HCT116 (cell line): ENCODE results near the gene SUSD4. TPM values are rescaled to one million over a fixed set of nuclear protein-coding genes. Genes with fewer than 3 reads are reported as not detected.

Experiments used
- ATAC-seq: fragments of 200-7000 bp; cut with Tn5 transposase; 2 replicates; pipeline ENCODE4 v1.9.1; 2020; ENCODE audit warnings: mild to moderate bottlenecking, moderate library complexity
- BruUV-seq: library from RNA; stranded (reverse); fragments of 400-500 nt; replicated peaks from 2 replicates; lab custom pipeline; 2021; lab: Mats Ljungman, UMichigan
- CTCF ChIA-PET: fragments of 300-600 bp; sonication (Branson Sonifier 250); formaldehyde crosslinking; loops from one replicate; lab custom pipeline; 2021; ENCODE audit warnings: antibody characterized with exemption; lab: Charles Lee
- POLR2A ChIA-PET: fragments of 300-600, 350-600 bp; sonication (Branson Sonifier 250); formaldehyde crosslinking; loops from one replicate; lab custom pipeline; 2021; ENCODE audit warnings: antibody characterized with exemption; lab: Charles Lee
- RAD21 ChIA-PET, 2 experiments: fragments of 300-600 bp; sonication (Branson Sonifier 250); formaldehyde crosslinking; loops; one replicate each; lab custom pipeline; 2023; ENCODE audit warnings: low total read pairs in 2 of 2; ENCODE audit not compliant: uncharacterized antibody in 2 of 2, unreplicated experiment in 2 of 2, low non-redundant PET in 1 of 2; lab: Charles Lee
- DNase-seq: peaks from one replicate; pipeline ENCODE4 v3.0.0-alpha.2; 2010; ENCODE audit warnings: low read depth, low spot score
- H2AFZ ChIP-seq: fragments of 200-600 bp; shearing (Covaris generic), sonication (generic); 2 replicates; pipeline ENCODE4 v1.6.1; 2017; ENCODE audit warnings: low read depth, mixed run types, mixed read lengths, antibody characterized with exemption, low read length; ENCODE audit not compliant: poor library complexity, severe bottlenecking
- H3K27ac ChIP-seq: 2 replicates; pipeline ENCODE4 v1.5.1; 2012; ENCODE audit warnings: low read depth, low read length
- H3K27me3 ChIP-seq: fragments of 200-600 bp; sonication (generic); 2 replicates; pipeline ENCODE4 v1.6.1; 2016; ENCODE audit warnings: mixed run types, low read length, mixed read lengths; ENCODE audit not compliant: insufficient read depth
- H3K36me3 ChIP-seq, 2 experiments: fragments of 200-500 bp in 1 of 2; fragments of 200-600 bp in 1 of 2; sonication (Bioruptor generic) in 1 of 2; sonication (generic) in 1 of 2; 2 replicates each; pipeline versions ENCODE4 v1.5.1 to v1.6.1; 2014 to 2016; ENCODE audit warnings: low read length in 2 of 2, inconsistent platforms in 1 of 2, mixed read lengths in 1 of 2, mixed run types in 1 of 2; ENCODE audit not compliant: insufficient read depth in 2 of 2, control insufficient read depth in 1 of 2
- H3K4me1 ChIP-seq, 2 experiments: fragments of 200-600 bp in 1 of 2; sonication (generic) in 1 of 2; 2 replicates each; pipeline versions ENCODE4 v1.5.1 to v1.6.1; 2012 to 2017; ENCODE audit warnings: low read length in 2 of 2, inconsistent platforms in 1 of 2, mild to moderate bottlenecking in 1 of 2, mixed read lengths in 1 of 2, mixed run types in 1 of 2, moderate library complexity in 1 of 2; ENCODE audit not compliant: insufficient read depth in 2 of 2, control insufficient read depth in 1 of 2
- H3K4me2 ChIP-seq: fragments of 200-600 bp; sonication (generic); 2 replicates; pipeline ENCODE4 v1.6.1; 2017; ENCODE audit warnings: mixed run types, low read length, mixed read lengths
- H3K4me3 ChIP-seq, 2 experiments: fragments of 200-600 bp in 1 of 2; sonication (generic) in 1 of 2; replicated peaks in 1 of 2; 2 replicates each; pipeline ENCODE4 v1.5.1; 2011 to 2016; ENCODE audit warnings: low read length in 2 of 2, control low read depth in 1 of 2, low read depth in 1 of 2, mild to moderate bottlenecking in 1 of 2, mixed read lengths in 1 of 2, mixed run types in 1 of 2
- H3K79me2 ChIP-seq: fragments of 200-600 bp; sonication (generic); 2 replicates; pipeline ENCODE4 v1.6.1; 2017; ENCODE audit warnings: mild to moderate bottlenecking, mixed run types, low read length, moderate library complexity, mixed read lengths; ENCODE audit not compliant: insufficient read depth
- H3K9ac ChIP-seq: fragments of 200-600 bp; sonication (generic); 2 replicates; pipeline ENCODE4 v1.6.1; 2016; ENCODE audit warnings: low read length, mixed read lengths
- H3K9me2 ChIP-seq: fragments of 200-600 bp; sonication (generic), shearing (Covaris generic); 2 replicates; pipeline ENCODE4 v1.6.1; 2017; ENCODE audit warnings: mixed run types, mild to moderate bottlenecking, moderate library complexity; ENCODE audit not compliant: insufficient read depth
- H3K9me3 ChIP-seq, 2 experiments: fragments of 200-500 bp in 1 of 2; fragments of 200-600 bp in 1 of 2; sonication (Bioruptor generic) in 1 of 2; sonication (generic) in 1 of 2; 2 replicates each; pipeline ENCODE4 v1.6.1; 2014 to 2017; ENCODE audit warnings: low read length in 2 of 2, mixed read lengths in 2 of 2, inconsistent platforms in 1 of 2, low read depth in 1 of 2, mild to moderate bottlenecking in 1 of 2, mixed run types in 1 of 2, moderate library complexity in 1 of 2; ENCODE audit not compliant: control insufficient read depth in 1 of 2, insufficient read depth in 1 of 2
- H4K20me1 ChIP-seq: fragments of 200-600 bp; sonication (generic), shearing (Covaris generic); 2 replicates; pipeline ENCODE4 v1.6.1; 2017; ENCODE audit warnings: mixed run types, mild to moderate bottlenecking, moderate library complexity; ENCODE audit not compliant: insufficient read depth
- CTCF ChIP-seq, 3 experiments: fragments of 200-600 bp in 1 of 3; sonication (generic) in 1 of 3; IDR thresholded peaks in 2 of 3; conservative IDR thresholded peaks in 1 of 3; 2 replicates each; pipeline ENCODE4 v1.5.1; 2012 to 2017; ENCODE audit warnings: low read depth in 2 of 3, low read length in 2 of 3, antibody characterized with exemption in 1 of 3, borderline replicate concordance in 1 of 3, control low read depth in 1 of 3, mild to moderate bottlenecking in 1 of 3, mixed read lengths in 1 of 3, mixed run types in 1 of 3, moderate library complexity in 1 of 3; ENCODE audit not compliant: insufficient read depth in 1 of 3
- intact Hi-C: fragments of 100-400 bp; cut with micrococcal nuclease; formaldehyde crosslinking; loops from 2 replicates; pipeline ENCODE4 v1.10.0; 2022
- total RNA-seq: library from RNA; stranded (reverse); gene quantifications from one replicate; pipeline ENCODE4 v1.2.1, GENCODE V29; 2021; ENCODE audit not compliant: unreplicated experiment
- TF ChIP-seq, protein P1 (sequence below): IDR thresholded peaks from 2 replicates; pipeline ENCODE4 v1.6.1; 2012; ENCODE audit warnings: low read depth

Gene SUSD4
- total RNA-seq, 1 experiment from 2014 or later: 0.59 TPM

- no peak overlapping the region for H3K4me2 ChIP-seq
- H2AFZ ChIP-seq: no peak overlapping the region
- ChIA-PET RAD21 (no interaction called here), POLR2A (no interaction called here), CTCF (no interaction called here)
- no peaks in the 10 kb centered on the region for H3K36me3 ChIP-seq
- no peaks in the 10 kb centered on the region for H3K9me2 ChIP-seq
- no peak overlapping the region for H3K9ac ChIP-seq
- H3K4me3 ChIP-seq: no peak overlapping the region
- H3K79me2 ChIP-seq: no peaks in the 10 kb centered on the region
- H3K27me3 ChIP-seq: peaks cover 12% of the 10 kb centered on the region
- no peaks in the 10 kb centered on the region for H3K4me1 ChIP-seq
- DNase-seq (no peak), ATAC-seq (no peak)
- H3K27ac ChIP-seq: no peak overlapping the region
- intact Hi-C loops: no loop called here
- TF ChIP-seq CTCF (IDR thresholded peaks at IDR 0.05 in 2 of 3, conservative IDR thresholded peaks at IDR 0.05 in 1 of 3; ENCODE audit: borderline replicate concordance in 1 of 3, insufficient read depth in 1 of 3, low read depth in 2 of 3, low read length in 2 of 3): no peak
- TF ChIP-seq, protein P1, sequence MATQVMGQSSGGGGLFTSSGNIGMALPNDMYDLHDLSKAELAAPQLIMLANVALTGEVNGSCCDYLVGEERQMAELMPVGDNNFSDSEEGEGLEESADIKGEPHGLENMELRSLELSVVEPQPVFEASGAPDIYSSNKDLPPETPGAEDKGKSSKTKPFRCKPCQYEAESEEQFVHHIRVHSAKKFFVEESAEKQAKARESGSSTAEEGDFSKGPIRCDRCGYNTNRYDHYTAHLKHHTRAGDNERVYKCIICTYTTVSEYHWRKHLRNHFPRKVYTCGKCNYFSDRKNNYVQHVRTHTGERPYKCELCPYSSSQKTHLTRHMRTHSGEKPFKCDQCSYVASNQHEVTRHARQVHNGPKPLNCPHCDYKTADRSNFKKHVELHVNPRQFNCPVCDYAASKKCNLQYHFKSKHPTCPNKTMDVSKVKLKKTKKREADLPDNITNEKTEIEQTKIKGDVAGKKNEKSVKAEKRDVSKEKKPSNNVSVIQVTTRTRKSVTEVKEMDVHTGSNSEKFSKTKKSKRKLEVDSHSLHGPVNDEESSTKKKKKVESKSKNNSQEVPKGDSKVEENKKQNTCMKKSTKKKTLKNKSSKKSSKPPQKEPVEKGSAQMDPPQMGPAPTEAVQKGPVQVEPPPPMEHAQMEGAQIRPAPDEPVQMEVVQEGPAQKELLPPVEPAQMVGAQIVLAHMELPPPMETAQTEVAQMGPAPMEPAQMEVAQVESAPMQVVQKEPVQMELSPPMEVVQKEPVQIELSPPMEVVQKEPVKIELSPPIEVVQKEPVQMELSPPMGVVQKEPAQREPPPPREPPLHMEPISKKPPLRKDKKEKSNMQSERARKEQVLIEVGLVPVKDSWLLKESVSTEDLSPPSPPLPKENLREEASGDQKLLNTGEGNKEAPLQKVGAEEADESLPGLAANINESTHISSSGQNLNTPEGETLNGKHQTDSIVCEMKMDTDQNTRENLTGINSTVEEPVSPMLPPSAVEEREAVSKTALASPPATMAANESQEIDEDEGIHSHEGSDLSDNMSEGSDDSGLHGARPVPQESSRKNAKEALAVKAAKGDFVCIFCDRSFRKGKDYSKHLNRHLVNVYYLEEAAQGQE: no peak
- no TSS peak for BruUV-seq
- H4K20me1 ChIP-seq: no peaks in the 10 kb centered on the region
- no peaks in the 10 kb centered on the region for H3K9me3 ChIP-seq
These were observed 24.1 kb downstream of the SUSD4 start for GRCh38 chr1:223339861-223340260.
